Body of pancreas (tissue), 4 donors: ENCODE measurements around the gene AP1S1.

Source experiments
- CTCF ChIP-seq, 7 experiments: fragments of 450-650 bp in 4 of 7; fragments of 200-600 bp in 3 of 7; sonication (generic) in 3 of 7; IDR thresholded peaks; one replicate each; pipeline ENCODE4 v1.5.1; 2016 to 2019; ENCODE audit warnings: antibody characterized with exemption in 7 of 7
- POLR2A ChIP-seq, 3 donors: fragments of 450-650 bp; IDR thresholded peaks; one replicate each; pipeline ENCODE4 v1.6.1; 2016; ENCODE audit warnings: antibody characterized with exemption in 3 of 3, mild to moderate bottlenecking in 2 of 3

DNA sequence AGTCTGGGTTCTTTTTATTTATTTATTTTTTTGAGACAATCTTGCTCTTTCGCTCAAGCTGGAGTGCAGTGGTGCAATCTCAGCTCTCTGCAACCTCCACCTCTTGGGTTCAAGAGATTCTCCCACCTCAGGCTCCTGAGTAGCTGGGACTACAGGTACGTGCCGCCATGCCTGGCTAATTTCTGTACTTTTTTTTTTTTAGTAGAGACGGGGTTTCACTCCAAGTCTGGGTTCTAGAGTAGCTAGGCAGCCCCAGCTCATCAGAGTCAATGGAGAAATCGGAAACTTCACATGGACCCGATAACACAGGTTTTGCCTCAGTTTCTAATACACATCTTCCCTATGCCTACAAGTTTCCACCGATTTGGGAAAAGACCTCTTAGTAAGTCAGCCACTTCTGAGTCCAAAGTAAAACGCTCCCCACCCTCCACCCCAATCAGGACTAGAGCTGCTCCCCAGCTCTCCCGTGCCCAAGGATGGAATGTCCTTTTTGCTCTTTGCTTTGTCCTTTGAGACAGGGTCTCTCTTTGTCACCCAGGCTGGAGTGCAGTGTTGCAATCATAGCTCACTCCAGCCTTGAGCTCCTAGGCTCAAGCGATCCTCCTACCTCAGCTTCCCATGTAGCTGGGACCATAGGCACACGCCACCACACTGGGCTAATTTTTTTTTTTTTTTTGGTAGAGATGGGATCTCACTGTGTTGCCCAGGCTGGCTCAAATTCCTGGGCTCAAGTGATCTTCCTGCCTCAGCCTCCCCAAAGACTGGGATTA lies 31.2 kb upstream of the AP1S1 start:
- TF ChIP-seq CTCF (IDR thresholded peaks at IDR 0.05) = no peak
- no peak for TF ChIP-seq POLR2A (IDR thresholded peaks at IDR 0.05)
